T follicular helper cell (primary cell): Measurements from ENCODE around the gene CYP2A6.
"Not testable (repeated sequence)": the region's sequence is repeated elsewhere in the genome, so short reads cannot be mapped to it uniquely, and the experiment has no call there.

Experiments used
- DNase-seq: peaks from one replicate; pipeline ENCODE4 v3.0.0-alpha.2; 2020; ENCODE audit warnings: low read depth

Gene CYP2A6

GRCh38 chr19:40818480-40819399, 31.5 kb downstream of the CYP2A6 start:
- peak; percentile 65 for DNase-seq

- no peak for DNase-seq
These were observed 35.0 kb downstream of the CYP2A6 start for GRCh38 chr19:40815223-40815622.

GRCh38 chr19:40813182-40813581, 37.1 kb downstream of the CYP2A6 start:
- DNase-seq: no peak

- DNase-seq: not testable (repeated sequence)
These were observed 37.7 kb downstream of the CYP2A6 start for GRCh38 chr19:40812571-40812970.

- DNase-seq: no peak
These were observed 38.5 kb downstream of the CYP2A6 start for GRCh38 chr19:40811478-40812341.

- not testable (repeated sequence) for DNase-seq
These were observed 39.4 kb downstream of the CYP2A6 start for GRCh38 chr19:40810649-40811408.

GRCh38 chr19:40810160-40810559, 40.1 kb downstream of the CYP2A6 start:
- DNase-seq: no peak

GRCh38 chr19:40809358-40810086, 40.7 kb downstream of the CYP2A6 start:
- DNase-seq: no peak

GRCh38 chr19:40808497-40808896, 41.8 kb downstream of the CYP2A6 start:
- no peak for DNase-seq

- no peak for DNase-seq
These were observed 42.3 kb downstream of the CYP2A6 start for GRCh38 chr19:40808021-40808325.

GRCh38 chr19:40807147-40808020, 42.9 kb downstream of the CYP2A6 start:
- no peak for DNase-seq

GRCh38 chr19:40806423-40807146, 43.7 kb downstream of the CYP2A6 start:
- DNase-seq: peak; percentile 72

- no peak for DNase-seq
These were observed 44.9 kb downstream of the CYP2A6 start for GRCh38 chr19:40805258-40805868.

- DNase-seq: no peak
These were observed 45.4 kb downstream of the CYP2A6 start for GRCh38 chr19:40804783-40805242.

GRCh38 chr19:40803857-40804782, 46.1 kb downstream of the CYP2A6 start:
- peak; percentile 48 for DNase-seq

GRCh38 chr19:40803170-40803856, 46.9 kb downstream of the CYP2A6 start:
- DNase-seq: no peak
